ENCODE measurements around the gene VEGFA.
A peak's percentile ranks its signal among the peaks of the same experiment; 100 is the strongest.

The VEGFA gene

GRCh38 chr6:43797919-43798318 lies 27.9 kb downstream of the VEGFA start:
- no peak for DNase-seq (ENCODE audit: low read depth)
- TF ChIP-seq CTCF (IDR thresholded peaks at IDR 0.05; ENCODE audit: control insufficient read depth, insufficient read depth, low read depth, low read length, missing control alignments): no peak
- H3K4me3 ChIP-seq (ENCODE audit: control insufficient read depth, low read depth, low read length): no peak overlapping the region

GRCh38 chr6:43798688-43799444 lies 28.9 kb downstream of the VEGFA start:
- no peak overlapping the region for H3K4me3 ChIP-seq (ENCODE audit: control insufficient read depth, low read depth, low read length)
- TF ChIP-seq CTCF (IDR thresholded peaks at IDR 0.05; ENCODE audit: control insufficient read depth, insufficient read depth, low read depth, low read length, missing control alignments): no peak
- DNase-seq (ENCODE audit: low read depth): no peak

GRCh38 chr6:43799551-43800297 lies 29.7 kb downstream of the VEGFA start:
- no peak for DNase-seq (ENCODE audit: low read depth)
- no peak overlapping the region for H3K4me3 ChIP-seq (ENCODE audit: control insufficient read depth, low read depth, low read length)
- TF ChIP-seq CTCF (IDR thresholded peaks at IDR 0.05; ENCODE audit: control insufficient read depth, insufficient read depth, low read depth, low read length, missing control alignments): no peak

- H3K4me3 ChIP-seq (ENCODE audit: control insufficient read depth, low read depth, low read length): no peak overlapping the region
- no peak for DNase-seq (ENCODE audit: low read depth)
Observed at GRCh38 chr6:43800298-43800623, 30.2 kb downstream of the VEGFA start.

GRCh38 chr6:43800746-43801494 lies 30.9 kb downstream of the VEGFA start:
- H3K4me3 ChIP-seq (ENCODE audit: control insufficient read depth, low read depth, low read length): no peak overlapping the region
- peak; percentile 12 for TF ChIP-seq CTCF (IDR thresholded peaks at IDR 0.05; ENCODE audit: control insufficient read depth, insufficient read depth, low read depth, low read length, missing control alignments)
- DNase-seq (ENCODE audit: low read depth): no peak

More at GRCh38 chr6:43800298-43800623, 30.2 kb downstream of the VEGFA start:
- TF ChIP-seq CTCF (IDR thresholded peaks at IDR 0.05; ENCODE audit: control insufficient read depth, insufficient read depth, low read depth, low read length, missing control alignments): no peak

- no peak overlapping the region for H3K4me3 ChIP-seq (ENCODE audit: control insufficient read depth, low read depth, low read length)
- no peak for TF ChIP-seq CTCF (IDR thresholded peaks at IDR 0.05; ENCODE audit: control insufficient read depth, insufficient read depth, low read depth, low read length, missing control alignments)
- no peak for DNase-seq (ENCODE audit: low read depth)
Observed at GRCh38 chr6:43801495-43802181, 31.6 kb downstream of the VEGFA start.
